Hindlimb muscle (tissue), 1 donor: Measurements from ENCODE around the gene NKD2. TPM values are rescaled to one million over a fixed set of nuclear protein-coding genes. Genes with fewer than 3 reads are reported as not detected.
A peak's percentile ranks its signal among the peaks of the same experiment; 100 is the strongest.

ENCODE experiments used
- DNase-seq: peaks from one replicate; pipeline ENCODE4 v3.0.0-alpha.2; 2013
- polyA plus RNA-seq: library from polyadenylated mRNA; unstranded; fragments of 120-200 nt; gene quantifications from one replicate; pipeline ENCODE4 v1.2.1, GENCODE V29; 2013; ENCODE audit not compliant: insufficient read length

Gene NKD2
- polyA plus RNA-seq, 1 donor: 3.6 TPM

- no peak for DNase-seq
Measured at GRCh38 chr5:1001406-1002270, 7.0 kb upstream of the NKD2 start.

GRCh38 chr5:1002271-1002546, 6.4 kb upstream of the NKD2 start:
- DNase-seq: no peak

- DNase-seq: no peak
Measured at GRCh38 chr5:1002836-1003235, 5.8 kb upstream of the NKD2 start.

GRCh38 chr5:1003296-1003937, 5.2 kb upstream of the NKD2 start:
- no peak for DNase-seq

GRCh38 chr5:1004461-1005248, 3.9 kb upstream of the NKD2 start:
- peak; percentile 76 for DNase-seq

GRCh38 chr5:1005249-1005851, 3.3 kb upstream of the NKD2 start:
- no peak for DNase-seq

- no peak for DNase-seq
Measured at GRCh38 chr5:1005904-1006655, 2.5 kb upstream of the NKD2 start.

- DNase-seq: no peak
Measured at GRCh38 chr5:1006656-1007071, 1.9 kb upstream of the NKD2 start.

GRCh38 chr5:1007221-1007680, 1.4 kb upstream of the NKD2 start:
- no peak for DNase-seq

GRCh38 chr5:1007681-1008450, 736 bp upstream of the NKD2 start:
- no peak for DNase-seq

- DNase-seq: no peak
Measured at GRCh38 chr5:1009359-1010180, 968 bp downstream of the NKD2 start.

GRCh38 chr5:1010181-1010510, 1.5 kb downstream of the NKD2 start:
- DNase-seq: no peak

- DNase-seq: no peak
Measured at GRCh38 chr5:1010641-1011046, 2.0 kb downstream of the NKD2 start.

- no peak for DNase-seq
Measured at GRCh38 chr5:1011226-1011631, 2.6 kb downstream of the NKD2 start.

- DNase-seq: no peak
Measured at GRCh38 chr5:1011741-1012312, 3.2 kb downstream of the NKD2 start.

GRCh38 chr5:1012313-1012841, 3.8 kb downstream of the NKD2 start:
- no peak for DNase-seq

GRCh38 chr5:1012900-1013237, 4.3 kb downstream of the NKD2 start:
- DNase-seq: no peak

- DNase-seq: no peak
Measured at GRCh38 chr5:1013238-1013947, 4.8 kb downstream of the NKD2 start.

- DNase-seq: no peak
Measured at GRCh38 chr5:1013948-1014301, 5.3 kb downstream of the NKD2 start.

GRCh38 chr5:1014346-1014745, 5.7 kb downstream of the NKD2 start:
- no peak for DNase-seq
